Neuronal stem cell (in vitro differentiated cells): ENCODE measurements around the gene CYSTM1.

Experiments used
- DNase-seq: peaks from one replicate; pipeline ENCODE4 v3.0.0-alpha.2; 2013; ENCODE audit warnings: low spot score
- H2AFZ ChIP-seq: one replicate; pipeline ENCODE4 v1.6.1; 2013; ENCODE audit warnings: mild to moderate bottlenecking, low read length, inconsistent platforms
- H2AK5ac ChIP-seq: 2 replicates; pipeline ENCODE4 v1.6.1; 2013; ENCODE audit warnings: low read depth, mild to moderate bottlenecking, inconsistent platforms, low read length, moderate library complexity, mixed read lengths
- H2BK120ac ChIP-seq: 2 replicates; pipeline ENCODE4 v1.6.1; 2013; ENCODE audit warnings: low read depth, mild to moderate bottlenecking, inconsistent platforms, low read length, moderate library complexity, mixed read lengths
- H2BK12ac ChIP-seq: one replicate; pipeline ENCODE4 v1.6.1; 2013; ENCODE audit warnings: low read length, inconsistent platforms
- H2BK15ac ChIP-seq: 2 replicates; pipeline ENCODE4 v1.6.1; 2013; ENCODE audit warnings: mild to moderate bottlenecking, low read length, inconsistent platforms, mixed read lengths
- H2BK5ac ChIP-seq: one replicate; pipeline ENCODE4 v1.6.1; 2013; ENCODE audit warnings: inconsistent platforms, mild to moderate bottlenecking, low read length, moderate library complexity
- H3K14ac ChIP-seq: one replicate; pipeline ENCODE4 v1.6.1; 2013; ENCODE audit warnings: low read length, inconsistent platforms
- H3K18ac ChIP-seq: 2 replicates; pipeline ENCODE4 v1.6.1; 2013; ENCODE audit warnings: low read length, inconsistent platforms
- H3K23ac ChIP-seq: 2 replicates; pipeline ENCODE4 v1.6.1; 2013; ENCODE audit warnings: low read depth, mild to moderate bottlenecking, mixed read lengths, low read length, inconsistent platforms; ENCODE audit not compliant: poor library complexity
- H3K27ac ChIP-seq: replicated peaks from 3 replicates; pipeline ENCODE4 v1.5.1; 2013; ENCODE audit warnings: low read length, inconsistent platforms
- H3K27me3 ChIP-seq, 3 experiments: 2 replicates each; pipeline ENCODE4 v1.6.1; 2013; ENCODE audit warnings: low read length in 3 of 3, mild to moderate bottlenecking in 2 of 3, inconsistent platforms in 1 of 3, low read depth in 1 of 3, mixed read lengths in 1 of 3, moderate library complexity in 1 of 3; ENCODE audit not compliant: control insufficient read depth in 3 of 3, insufficient read depth in 3 of 3
- H3K36me3 ChIP-seq, 2 donors: replicated peaks in 1 of 2; 2 replicates each; pipeline ENCODE4 v1.6.1; 2013; ENCODE audit warnings: low read length in 2 of 2; ENCODE audit not compliant: control insufficient read depth in 2 of 2, insufficient read depth in 2 of 2
- H3K4ac ChIP-seq: 2 replicates; pipeline ENCODE4 v1.6.1; 2013; ENCODE audit warnings: inconsistent platforms, mild to moderate bottlenecking, low read length, moderate library complexity
- H3K4me1 ChIP-seq, 2 donors: 1 replicate in 1 of 2; 2 replicates in 1 of 2; pipeline ENCODE4 v1.6.1; 2013; ENCODE audit warnings: low read length in 2 of 2, low read depth in 1 of 2; ENCODE audit not compliant: control insufficient read depth in 2 of 2, insufficient read depth in 1 of 2
- H3K4me2 ChIP-seq: one replicate; pipeline ENCODE4 v1.6.1; 2013; ENCODE audit warnings: mild to moderate bottlenecking, low read length, inconsistent platforms; ENCODE audit not compliant: insufficient read depth, poor library complexity, severe bottlenecking
- H3K4me3 ChIP-seq, 2 donors: 2 replicates each; pipeline ENCODE4 v1.5.1; 2013; ENCODE audit warnings: low read length in 2 of 2, mild to moderate bottlenecking in 2 of 2, inconsistent platforms in 1 of 2, moderate library complexity in 1 of 2
- H3K79me1 ChIP-seq: one replicate; pipeline ENCODE4 v1.6.1; 2013; ENCODE audit warnings: low read depth, mild to moderate bottlenecking, inconsistent platforms, low read length, moderate library complexity
- H3K9ac ChIP-seq: one replicate; pipeline ENCODE4 v1.6.1; 2013; ENCODE audit warnings: mild to moderate bottlenecking, low read depth, low read length, inconsistent platforms; ENCODE audit not compliant: poor library complexity
- H3K9me3 ChIP-seq, 2 donors: replicated peaks in 1 of 2; 2 replicates each; pipeline versions ENCODE3 to v1.6.1; 2013; ENCODE audit warnings: low read length in 2 of 2, mild to moderate bottlenecking in 2 of 2, inconsistent platforms in 1 of 2, low read depth in 1 of 2, mixed read lengths in 1 of 2, moderate library complexity in 1 of 2; ENCODE audit not compliant: control insufficient read depth in 2 of 2, insufficient read depth in 1 of 2
- H4K8ac ChIP-seq: one replicate; pipeline ENCODE4 v1.6.1; 2013; ENCODE audit warnings: low read depth, mild to moderate bottlenecking, inconsistent platforms, low read length, moderate library complexity
- H4K91ac ChIP-seq: one replicate; pipeline ENCODE4 v1.6.1; 2013; ENCODE audit warnings: low read length, low read depth, mild to moderate bottlenecking, inconsistent platforms; ENCODE audit not compliant: poor library complexity
- WGBS, 2 donors: extraction: QIAGEN DNeasy Blood & Tissue Kit; methylation state at CpG; one replicate each; pipeline ENCODE4 v1.1.7; 2013; ENCODE audit warnings: missing lambda C conversion rate in 2 of 2, mixed read lengths in 1 of 2; ENCODE audit not compliant: insufficient read length in 2 of 2, insufficient replicate concordance in 1 of 2; ENCODE audit errors: extremely low coverage in 2 of 2; 5-methylcytosine and 5-hydroxymethylcytosine counted together

The CYSTM1 gene

DNA sequence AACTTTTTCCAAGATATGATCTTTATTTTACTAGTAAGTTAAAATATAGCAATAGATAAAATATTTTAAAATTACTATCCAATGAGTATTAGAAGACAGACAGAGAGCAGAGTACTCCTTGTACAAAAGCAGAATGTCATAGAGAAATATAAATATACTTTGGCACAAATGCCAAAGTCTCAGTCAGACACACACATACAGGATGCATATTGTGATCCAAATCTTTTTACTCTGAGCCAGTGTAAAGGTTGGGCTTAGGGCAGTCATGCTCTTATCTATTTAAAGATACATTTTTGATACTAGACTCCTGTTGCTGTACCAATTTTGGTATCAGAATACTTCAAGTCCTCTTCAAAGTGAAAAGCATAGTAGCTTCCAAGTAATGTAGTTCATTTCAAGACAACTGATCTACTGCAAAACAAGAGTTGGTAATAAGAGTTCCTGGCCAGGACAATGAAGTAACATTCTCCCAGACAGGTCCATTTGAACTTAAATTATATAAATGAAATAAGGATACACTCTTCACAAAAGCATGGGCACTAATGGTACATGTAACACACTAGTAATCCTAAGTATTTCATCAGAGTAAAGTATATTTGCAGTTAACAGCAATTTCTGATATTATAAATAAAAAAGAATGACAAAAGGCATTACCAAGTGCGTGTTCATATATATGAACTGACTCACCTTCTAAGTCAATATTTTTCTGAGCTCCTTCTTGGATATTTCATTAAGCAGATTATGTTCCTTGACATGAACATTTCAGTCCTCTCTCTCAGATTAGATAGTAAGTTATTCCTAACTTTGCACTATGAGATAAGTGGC is 117.4 kb downstream of the CYSTM1 start:
- Histone ChIP-seq H3K27me3 (no peaks in the 10 kb centered on the region), H2AFZ (no peak overlapping the region), H2BK5ac (no peak overlapping the region), H2BK15ac (no peak overlapping the region), H3K36me3 (peaks cover 0 to 8% of the 10 kb centered on the region in 2 donors), H3K9ac (no peak overlapping the region), H3K23ac (no peak overlapping the region), H4K8ac (no peak overlapping the region), H3K14ac (no peak overlapping the region), H3K27ac (no peak overlapping the region), H4K91ac (no peak overlapping the region), H3K9me3 (no peaks in the 10 kb centered on the region), H2BK120ac (no peak overlapping the region), H2BK12ac (no peak overlapping the region), H3K4me3 (no peak overlapping the region), H3K4ac (no peak overlapping the region), H3K4me2 (no peak overlapping the region), H2AK5ac (no peak overlapping the region), H3K4me1 (peaks cover 0 to 12% of the 10 kb centered on the region in 2 donors), H3K18ac (no peak overlapping the region), H3K79me1 (no peaks in the 10 kb centered on the region)
- DNase-seq: no peak
- no CpG with 5 or more reads among the region's 1 CpG for WGBS, 2 donors
